GM12872 (cell line): Measurements from ENCODE around the gene ANKFN1.

Experiments used
- TF ChIP-seq, protein P1 (sequence below): IDR thresholded peaks from 3 replicates; pipeline ENCODE4 v1.5.1; 2011; ENCODE audit warnings: low read depth, mild to moderate bottlenecking, low read length, moderate library complexity; ENCODE audit not compliant: insufficient read depth

The ANKFN1 gene

DNA sequence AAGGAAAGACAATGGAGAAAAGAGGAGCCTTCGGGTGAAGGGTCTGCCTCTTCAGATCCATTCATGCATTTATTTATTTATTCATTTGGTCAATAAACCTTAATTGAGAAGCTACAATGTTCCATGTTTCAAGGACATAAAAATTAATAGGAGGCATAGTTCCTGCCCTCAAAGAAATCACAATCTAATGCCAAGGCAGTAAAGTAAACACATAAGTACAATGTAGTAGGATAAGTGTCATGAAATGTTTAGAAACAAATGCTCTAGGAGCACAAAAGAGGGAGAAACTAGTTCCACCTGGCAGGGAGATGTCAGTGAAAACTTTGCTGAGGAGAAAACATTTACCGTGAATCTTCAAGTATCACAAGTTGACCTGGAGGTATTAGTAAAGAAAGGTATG lies 336.7 kb downstream of the ANKFN1 start:
- TF ChIP-seq, protein P1, sequence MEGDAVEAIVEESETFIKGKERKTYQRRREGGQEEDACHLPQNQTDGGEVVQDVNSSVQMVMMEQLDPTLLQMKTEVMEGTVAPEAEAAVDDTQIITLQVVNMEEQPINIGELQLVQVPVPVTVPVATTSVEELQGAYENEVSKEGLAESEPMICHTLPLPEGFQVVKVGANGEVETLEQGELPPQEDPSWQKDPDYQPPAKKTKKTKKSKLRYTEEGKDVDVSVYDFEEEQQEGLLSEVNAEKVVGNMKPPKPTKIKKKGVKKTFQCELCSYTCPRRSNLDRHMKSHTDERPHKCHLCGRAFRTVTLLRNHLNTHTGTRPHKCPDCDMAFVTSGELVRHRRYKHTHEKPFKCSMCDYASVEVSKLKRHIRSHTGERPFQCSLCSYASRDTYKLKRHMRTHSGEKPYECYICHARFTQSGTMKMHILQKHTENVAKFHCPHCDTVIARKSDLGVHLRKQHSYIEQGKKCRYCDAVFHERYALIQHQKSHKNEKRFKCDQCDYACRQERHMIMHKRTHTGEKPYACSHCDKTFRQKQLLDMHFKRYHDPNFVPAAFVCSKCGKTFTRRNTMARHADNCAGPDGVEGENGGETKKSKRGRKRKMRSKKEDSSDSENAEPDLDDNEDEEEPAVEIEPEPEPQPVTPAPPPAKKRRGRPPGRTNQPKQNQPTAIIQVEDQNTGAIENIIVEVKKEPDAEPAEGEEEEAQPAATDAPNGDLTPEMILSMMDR, result no peak

DNA sequence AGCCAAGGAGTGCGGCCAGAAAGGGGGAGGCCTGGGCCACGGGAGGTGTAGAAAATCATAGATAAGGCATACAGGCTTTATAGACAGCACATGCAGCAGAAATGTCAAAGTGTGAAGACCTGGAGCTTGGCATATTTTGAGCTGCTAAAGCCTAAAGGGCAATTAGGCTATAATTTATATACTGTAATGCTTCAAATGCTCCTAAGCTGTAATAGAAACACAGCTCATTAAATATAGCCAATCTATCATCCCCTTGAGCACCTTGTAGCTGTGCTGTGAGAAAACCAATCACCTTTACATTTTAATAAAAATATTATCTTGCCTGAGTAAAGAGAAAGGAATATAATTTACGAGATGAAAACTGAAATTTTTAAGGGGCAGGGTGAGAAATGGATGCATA lies 342.3 kb downstream of the ANKFN1 start:
- TF ChIP-seq, protein P1, result no peak

DNA sequence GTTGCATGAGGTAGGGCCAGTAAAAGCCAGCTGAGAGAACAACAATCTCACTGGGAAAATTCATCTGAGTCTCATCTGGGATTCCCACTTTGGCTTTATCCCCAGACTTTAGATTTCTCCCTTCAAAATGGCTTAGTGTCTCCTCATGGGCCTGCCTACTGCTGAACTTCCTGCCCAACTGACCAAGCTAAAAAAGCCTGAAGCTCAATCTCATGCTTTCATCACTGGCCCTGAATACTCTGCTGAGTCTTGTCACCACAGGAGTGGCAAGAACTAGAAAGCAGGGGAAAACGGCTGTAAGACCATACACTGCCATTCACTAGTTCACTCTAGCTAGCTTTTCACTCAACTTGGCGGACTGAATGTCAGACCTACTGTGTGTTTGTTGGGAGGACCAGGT lies 343.9 kb downstream of the ANKFN1 start:
- TF ChIP-seq, protein P1, result no peak

DNA sequence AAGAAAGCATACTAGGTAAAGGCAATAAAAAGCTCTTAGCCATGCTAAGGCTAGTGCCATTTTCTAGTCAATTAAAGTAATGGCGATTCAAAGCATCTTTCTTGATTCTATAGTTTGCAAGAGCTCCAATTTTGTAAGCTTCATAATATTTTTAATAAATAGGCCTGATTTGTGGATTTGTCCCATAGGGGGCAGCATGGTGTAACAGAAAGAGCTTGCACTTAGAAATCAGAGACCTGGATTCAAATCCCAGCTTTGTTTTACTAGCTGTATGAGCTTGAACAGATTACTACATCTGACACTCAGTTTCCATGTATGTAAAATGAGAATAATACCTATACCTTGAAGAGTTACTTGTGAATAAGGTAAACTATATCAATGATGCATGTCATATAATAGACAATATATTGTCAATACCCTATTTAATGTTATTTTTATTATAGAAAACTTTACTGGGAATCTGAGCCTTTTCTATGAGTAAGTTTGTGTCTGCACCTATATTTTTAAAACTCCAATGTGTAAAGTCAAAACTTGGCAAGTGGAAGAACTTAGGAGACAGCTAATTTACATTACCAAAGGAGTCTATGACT lies 346.6 kb downstream of the ANKFN1 start:
- TF ChIP-seq, protein P1, result peak; percentile 47; the same call in 2 of the 3 replicates

DNA sequence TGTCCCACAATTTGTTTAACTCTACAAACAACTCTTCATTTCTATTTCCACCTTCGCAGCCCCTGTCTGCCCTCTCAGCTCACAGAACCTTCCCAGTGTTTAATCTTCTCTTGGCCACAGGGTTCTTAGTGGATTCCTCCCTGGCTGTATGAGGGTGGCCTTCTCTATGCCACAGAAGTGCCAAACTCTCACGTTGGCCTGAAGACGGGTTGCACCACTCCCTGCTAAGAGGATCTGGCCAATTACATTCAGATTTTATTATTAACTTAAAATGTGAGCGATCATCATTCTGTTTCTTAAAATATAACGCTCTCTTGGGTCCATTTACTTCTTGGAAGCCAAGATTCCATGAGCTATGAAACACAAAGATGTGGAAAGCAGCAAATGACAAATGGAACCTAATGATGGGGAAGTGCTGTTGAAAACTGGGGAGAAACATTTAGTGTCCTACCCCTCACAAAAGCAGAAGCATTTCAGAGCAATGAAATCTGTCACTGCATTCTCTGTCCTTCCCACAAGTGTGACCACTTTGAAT lies 348.9 kb downstream of the ANKFN1 start:
- TF ChIP-seq, protein P1, result no peak

DNA sequence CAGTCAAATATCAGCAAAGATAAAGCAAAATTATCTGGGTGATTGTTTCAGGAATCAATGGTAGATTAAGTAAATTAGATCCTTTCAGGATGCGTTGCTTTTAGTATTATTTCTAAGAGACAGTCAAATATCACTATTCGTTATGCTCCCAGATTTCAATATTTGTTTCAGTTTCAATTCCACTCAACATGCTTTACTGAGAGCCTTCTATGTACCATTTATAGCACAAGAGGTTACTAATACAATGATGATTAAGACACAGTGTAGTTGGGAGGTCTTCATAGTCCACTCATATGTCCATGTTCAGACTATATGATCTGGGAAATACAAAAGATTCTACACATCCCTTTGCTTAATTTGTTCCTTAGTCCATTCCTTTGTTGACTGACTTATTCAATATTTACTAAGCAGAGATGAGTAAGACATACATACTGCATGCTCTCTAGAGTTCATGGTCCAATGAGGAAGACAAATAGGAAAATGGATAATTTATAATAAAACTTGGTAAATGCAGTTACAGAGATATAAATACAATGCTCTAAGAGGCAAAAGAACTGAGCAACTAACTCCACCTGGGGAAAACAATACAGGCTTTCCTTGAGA lies 352.0 kb downstream of the ANKFN1 start:
- TF ChIP-seq, protein P1, result no peak

DNA sequence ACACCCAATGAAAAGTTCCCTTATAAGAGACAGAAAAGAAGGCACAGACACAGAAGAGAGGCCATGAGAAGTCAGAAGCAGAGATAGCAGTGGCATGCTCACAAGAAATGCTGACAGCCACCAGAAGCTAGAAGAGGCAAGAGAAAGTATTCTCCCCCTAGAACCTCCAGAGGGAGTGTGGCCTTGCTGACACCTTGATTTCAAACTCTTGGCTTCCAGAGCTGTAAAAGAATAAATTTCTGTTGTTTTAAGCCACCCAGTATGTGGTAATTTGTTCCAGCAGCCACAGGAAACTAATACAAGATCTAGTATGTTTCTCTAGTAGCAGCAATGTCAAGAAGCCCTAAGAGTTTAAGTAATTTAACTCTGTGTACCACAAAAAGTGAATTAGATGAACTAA lies 353.1 kb downstream of the ANKFN1 start:
- TF ChIP-seq, protein P1, result no peak
